Peyer's patch (tissue), 4 donors: ENCODE measurements around the gene NIT1. TPM values are rescaled to one million over a fixed set of nuclear protein-coding genes. Genes with fewer than 3 reads are reported as not detected.

Experiments used
- DNase-seq, 3 donors: peaks; one replicate each; pipeline ENCODE4 v3.0.0-alpha.2; 2017 to 2019
- H3K27ac ChIP-seq, 4 donors: fragments of 200-600 bp; sonication (generic); one replicate each; pipeline ENCODE4 v1.5.1; 2016 to 2019
- H3K27me3 ChIP-seq, 2 donors: fragments of 200-600 bp; sonication (generic); one replicate each; pipeline ENCODE4 v1.5.1; 2019
- H3K36me3 ChIP-seq, 3 donors: fragments of 200-600 bp; sonication (generic); one replicate each; pipeline ENCODE4 v1.5.1; 2016 to 2019
- H3K4me1 ChIP-seq, 4 donors: fragments of 200-600 bp; sonication (generic); one replicate each; pipeline ENCODE4 v1.5.1; 2016 to 2019
- H3K4me3 ChIP-seq, 4 donors: fragments of 200-600 bp; sonication (generic); 1 replicate in 3 of 4; 2 replicates in 1 of 4; pipeline ENCODE4 v1.5.1; 2016 to 2019; ENCODE audit warnings: mild to moderate bottlenecking in 1 of 4
- H3K9me3 ChIP-seq, 4 donors: fragments of 200-600 bp; sonication (generic); one replicate each; pipeline ENCODE4 v1.5.1; 2016 to 2019; ENCODE audit warnings: mild to moderate bottlenecking in 1 of 4
- POLR2A ChIP-seq, 2 donors: fragments of 450-650 bp; IDR thresholded peaks; one replicate each; pipeline ENCODE4 v1.5.1; 2017; ENCODE audit warnings: antibody characterized with exemption in 2 of 2, mild to moderate bottlenecking in 2 of 2, moderate library complexity in 2 of 2
- total RNA-seq, 4 donors: library from RNA; depleted of rRNA; stranded (reverse); fragments of >200 nt; gene quantifications; one replicate each; pipeline ENCODE4 v1.1.0, GENCODE V29; 2016
- TF ChIP-seq, protein P1 (sequence below), 6 experiments: fragments of 450-650 bp in 4 of 6; fragments of 200-600 bp in 2 of 6; sonication (generic) in 1 of 6; IDR thresholded peaks; one replicate each; pipeline ENCODE4 v1.5.1; 2017 to 2019; ENCODE audit warnings: antibody characterized with exemption in 6 of 6, mild to moderate bottlenecking in 3 of 6, moderate library complexity in 1 of 6

The NIT1 gene
- total RNA-seq, 4 donors from 2014 or later, result 54.5 to 148 (median 120) TPM

DNA sequence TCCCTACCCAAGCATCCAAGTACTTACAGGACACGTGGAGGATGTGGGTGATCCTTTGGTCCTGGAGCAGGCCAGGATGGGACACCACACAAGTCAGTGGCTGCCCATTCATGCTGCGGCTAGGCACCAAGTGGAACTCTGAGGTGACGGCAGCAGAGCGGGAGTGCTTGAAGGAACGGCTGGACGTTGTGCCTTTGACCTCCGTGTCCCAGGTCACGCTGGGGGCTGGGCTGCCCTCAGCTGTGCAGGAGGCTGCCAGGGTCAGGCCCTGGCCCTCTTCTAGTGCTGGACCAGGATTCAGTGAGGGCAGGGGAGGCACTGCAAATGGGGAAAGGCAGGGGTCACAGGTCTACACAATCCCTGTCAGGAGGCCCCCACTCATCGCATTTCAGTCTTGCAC is 40.5 kb upstream of the NIT1 start:
- H3K27me3 ChIP-seq, result no peaks in the 10 kb centered on the region
- H3K9me3 ChIP-seq, result no peaks in the 10 kb centered on the region
- no peak overlapping the region for H3K4me3 ChIP-seq
- no peaks in the 10 kb centered on the region for H3K36me3 ChIP-seq
- no peaks in the 10 kb centered on the region for H3K4me1 ChIP-seq
- no peak for DNase-seq
- no peak for TF ChIP-seq POLR2A (IDR thresholded peaks at IDR 0.05)
- TF ChIP-seq, protein P1, sequence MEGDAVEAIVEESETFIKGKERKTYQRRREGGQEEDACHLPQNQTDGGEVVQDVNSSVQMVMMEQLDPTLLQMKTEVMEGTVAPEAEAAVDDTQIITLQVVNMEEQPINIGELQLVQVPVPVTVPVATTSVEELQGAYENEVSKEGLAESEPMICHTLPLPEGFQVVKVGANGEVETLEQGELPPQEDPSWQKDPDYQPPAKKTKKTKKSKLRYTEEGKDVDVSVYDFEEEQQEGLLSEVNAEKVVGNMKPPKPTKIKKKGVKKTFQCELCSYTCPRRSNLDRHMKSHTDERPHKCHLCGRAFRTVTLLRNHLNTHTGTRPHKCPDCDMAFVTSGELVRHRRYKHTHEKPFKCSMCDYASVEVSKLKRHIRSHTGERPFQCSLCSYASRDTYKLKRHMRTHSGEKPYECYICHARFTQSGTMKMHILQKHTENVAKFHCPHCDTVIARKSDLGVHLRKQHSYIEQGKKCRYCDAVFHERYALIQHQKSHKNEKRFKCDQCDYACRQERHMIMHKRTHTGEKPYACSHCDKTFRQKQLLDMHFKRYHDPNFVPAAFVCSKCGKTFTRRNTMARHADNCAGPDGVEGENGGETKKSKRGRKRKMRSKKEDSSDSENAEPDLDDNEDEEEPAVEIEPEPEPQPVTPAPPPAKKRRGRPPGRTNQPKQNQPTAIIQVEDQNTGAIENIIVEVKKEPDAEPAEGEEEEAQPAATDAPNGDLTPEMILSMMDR (IDR thresholded peaks at IDR 0.05), result no peak
- no peak overlapping the region for H3K27ac ChIP-seq

DNA sequence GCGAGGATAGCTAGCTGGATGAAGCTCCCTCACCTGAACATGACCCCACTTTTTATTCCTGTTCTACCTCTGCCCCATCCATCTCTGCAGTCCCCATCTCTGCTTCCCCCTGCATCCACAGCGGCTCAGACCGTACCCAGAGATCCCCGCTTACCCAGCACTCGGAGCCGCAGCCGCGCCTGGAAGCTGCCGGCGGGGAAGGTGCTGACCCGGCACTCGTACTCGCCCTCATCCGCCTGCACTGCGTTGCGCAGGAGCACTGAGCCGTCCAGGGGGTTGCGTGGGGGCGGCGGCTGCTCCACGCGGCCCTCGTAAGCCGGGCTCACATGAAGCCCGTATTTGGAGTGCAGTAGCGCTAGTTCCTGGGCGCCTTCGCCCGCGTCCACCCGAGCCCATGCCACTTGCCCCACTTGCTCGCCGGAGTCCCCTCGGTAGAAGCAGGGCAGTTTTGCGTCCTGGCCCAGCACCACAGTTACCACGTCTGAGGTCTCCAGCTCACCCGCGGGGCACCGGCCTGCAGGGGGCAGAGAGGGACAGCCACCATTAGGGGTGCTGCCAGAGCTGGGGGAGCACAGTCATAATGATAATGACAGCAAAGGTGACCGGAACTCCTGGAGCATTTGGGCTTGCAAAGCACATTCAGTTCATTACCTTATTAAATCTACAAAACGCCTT is 38.3 kb upstream of the NIT1 start:
- peaks cover 0 to 6% (median 0%) of the 10 kb centered on the region in 4 donors for H3K4me1 ChIP-seq
- no peaks in the 10 kb centered on the region for H3K36me3 ChIP-seq
- no peak overlapping the region for H3K4me3 ChIP-seq
- TF ChIP-seq, protein P1 (IDR thresholded peaks at IDR 0.05), result no peak
- H3K27me3 ChIP-seq, result no peaks in the 10 kb centered on the region
- no peak for DNase-seq
- H3K9me3 ChIP-seq, result no peaks in the 10 kb centered on the region
- H3K27ac ChIP-seq, result no peak overlapping the region

- no peaks in the 10 kb centered on the region for H3K27me3 ChIP-seq
- H3K9me3 ChIP-seq, result no peaks in the 10 kb centered on the region
- no peak for DNase-seq
- H3K4me3 ChIP-seq, result no peak overlapping the region
- no peaks in the 10 kb centered on the region for H3K36me3 ChIP-seq
- TF ChIP-seq, protein P1 (IDR thresholded peaks at IDR 0.05), result no peak
- no peak for TF ChIP-seq POLR2A (IDR thresholded peaks at IDR 0.05)
- peaks cover 0 to 6% (median 0%) of the 10 kb centered on the region in 4 donors for H3K4me1 ChIP-seq
- no peak overlapping the region for H3K27ac ChIP-seq
These were observed 37.2 kb upstream of the NIT1 start for GRCh38 chr1:161080441-161081405.

GRCh38 chr1:161081519-161081918 is 36.4 kb upstream of the NIT1 start:
- no peaks in the 10 kb centered on the region for H3K27me3 ChIP-seq
- no peak for DNase-seq
- H3K4me1 ChIP-seq, result peaks cover 0 to 10% (median 0%) of the 10 kb centered on the region in 4 donors
- H3K36me3 ChIP-seq, result no peaks in the 10 kb centered on the region
- H3K4me3 ChIP-seq, result no peak overlapping the region
- no peak for TF ChIP-seq POLR2A (IDR thresholded peaks at IDR 0.05)
- TF ChIP-seq, protein P1 (IDR thresholded peaks at IDR 0.05), result no peak
- H3K27ac ChIP-seq, result no peak overlapping the region
- H3K9me3 ChIP-seq, result no peaks in the 10 kb centered on the region

DNA sequence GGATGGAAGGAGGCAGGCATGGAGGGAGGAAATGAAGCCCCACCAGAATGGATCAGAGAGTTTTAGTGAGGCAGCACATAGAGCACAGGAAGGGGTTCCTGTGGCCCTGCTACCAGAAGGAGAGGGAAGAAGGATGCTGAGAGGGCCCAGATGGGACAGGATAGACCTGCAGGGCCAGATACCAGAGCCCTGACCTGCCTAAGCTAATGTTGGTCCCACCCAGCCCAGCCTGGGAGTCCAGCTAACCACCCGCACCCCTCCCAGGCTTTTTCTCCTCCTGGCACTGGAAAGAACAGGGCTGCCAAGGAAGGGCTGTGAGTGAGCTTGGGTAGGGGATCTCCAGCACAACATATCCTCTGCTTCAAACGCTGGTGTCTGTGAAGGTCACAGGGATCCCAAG is 35.4 kb upstream of the NIT1 start:
- Histone ChIP-seq H3K4me1 (peaks cover 0 to 14% (median 0%) of the 10 kb centered on the region in 4 donors), H3K36me3 (no peaks in the 10 kb centered on the region), H3K27ac (peak overlapping the region in 1 of 4 donors; percentile 68), H3K27me3 (no peaks in the 10 kb centered on the region), H3K9me3 (no peaks in the 10 kb centered on the region), H3K4me3 (no peak overlapping the region)
- DNase-seq, result no peak
- TF ChIP-seq POLR2A (IDR thresholded peaks at IDR 0.05), result no peak
- TF ChIP-seq, protein P1 (IDR thresholded peaks at IDR 0.05), result no peak
